CD14-positive monocyte (primary cell): ENCODE results near the gene SMARCAL1. TPM values are rescaled to one million over a fixed set of nuclear protein-coding genes. Genes with fewer than 3 reads are reported as not detected.

Experiments used
- DNase-seq, 3 donors: peaks; one replicate each; pipeline ENCODE4 v3.0.0-alpha.2; 2011 to 2022
- H2AFZ ChIP-seq: 2 replicates; pipeline ENCODE4 v1.6.0; 2012; ENCODE audit warnings: mild to moderate bottlenecking, low read depth, low read length, inconsistent platforms; ENCODE audit not compliant: insufficient read depth, poor library complexity, severe bottlenecking
- H3K27ac ChIP-seq, 2 donors: 1 replicate in 1 of 2; 2 replicates in 1 of 2; pipeline ENCODE4 v1.5.1; 2012 to 2013; ENCODE audit warnings: low read length in 2 of 2, control low read depth in 1 of 2, inconsistent platforms in 1 of 2, low read depth in 1 of 2, mild to moderate bottlenecking in 1 of 2
- H3K27me3 ChIP-seq, 2 donors: one replicate each; pipeline versions ENCODE4 v1.6.0 to v1.6.1; 2011 to 2013; ENCODE audit warnings: low read length in 2 of 2; ENCODE audit not compliant: control insufficient read depth in 2 of 2, insufficient read depth in 2 of 2
- H3K36me3 ChIP-seq, 2 donors: replicated peaks in 1 of 2; 1 replicate in 1 of 2; 2 replicates in 1 of 2; pipeline versions ENCODE4 v1.5.1 to v1.6.1; 2012 to 2013; ENCODE audit warnings: low read length in 2 of 2, control low read depth in 1 of 2, inconsistent platforms in 1 of 2, mild to moderate bottlenecking in 1 of 2; ENCODE audit not compliant: insufficient read depth in 2 of 2, control insufficient read depth in 1 of 2
- H3K4me1 ChIP-seq, 2 donors: 1 replicate in 1 of 2; 2 replicates in 1 of 2; pipeline versions ENCODE4 v1.5.1 to v1.6.1; 2012 to 2013; ENCODE audit warnings: low read length in 2 of 2, control low read depth in 1 of 2, inconsistent platforms in 1 of 2, mild to moderate bottlenecking in 1 of 2, moderate library complexity in 1 of 2; ENCODE audit not compliant: insufficient read depth in 2 of 2, control insufficient read depth in 1 of 2
- H3K4me2 ChIP-seq: replicated peaks from 2 replicates; pipeline ENCODE3; 2012; ENCODE audit warnings: low read length, moderate library complexity, mild to moderate bottlenecking; ENCODE audit not compliant: poor library complexity, severe bottlenecking; ENCODE audit errors: extremely low read depth
- H3K4me3 ChIP-seq, 3 experiments: fragments of 200-600 bp in 1 of 3; sonication (generic) in 1 of 3; replicated peaks in 1 of 3; 1 replicate in 2 of 3; 2 replicates in 1 of 3; pipeline ENCODE4 v1.5.1; 2011 to 2013; ENCODE audit warnings: low read length in 3 of 3, mild to moderate bottlenecking in 3 of 3, control low read depth in 2 of 3, low read depth in 2 of 3, inconsistent platforms in 1 of 3, moderate library complexity in 1 of 3
- H3K79me2 ChIP-seq: 2 replicates; pipeline ENCODE4 v1.6.0; 2012; ENCODE audit warnings: mild to moderate bottlenecking, control low read depth, inconsistent platforms, low read length, moderate library complexity; ENCODE audit not compliant: insufficient read depth
- H3K9ac ChIP-seq: 2 replicates; pipeline ENCODE4 v1.6.0; 2017; ENCODE audit warnings: low read length, mild to moderate bottlenecking; ENCODE audit not compliant: insufficient read depth, poor library complexity, severe bottlenecking
- H3K9me3 ChIP-seq, 2 donors: replicated peaks in 1 of 2; 1 replicate in 1 of 2; 2 replicates in 1 of 2; pipeline versions ENCODE4 v1.5.1 to v1.6.1; 2012 to 2013; ENCODE audit warnings: low read length in 2 of 2, control low read depth in 1 of 2; ENCODE audit not compliant: control insufficient read depth in 1 of 2, insufficient read depth in 1 of 2
- H4K20me1 ChIP-seq: 2 replicates; pipeline ENCODE4 v1.6.0; 2012; ENCODE audit warnings: mild to moderate bottlenecking, low read length, control low read depth, moderate library complexity; ENCODE audit not compliant: insufficient read depth
- H3K27ac Mint-ChIP-seq, 7 donors: one replicate each; pipeline ENCODE4 v1.8.0; 2020; ENCODE audit warnings: mild to moderate bottlenecking in 7 of 7, mixed read lengths in 7 of 7, moderate library complexity in 6 of 7, inconsistent platforms in 2 of 7
- H3K27me3 Mint-ChIP-seq, 3 donors: one replicate each; pipeline ENCODE4 v1.8.0; 2021 to 2022; ENCODE audit warnings: low read depth in 3 of 3, mild to moderate bottlenecking in 3 of 3, mixed read lengths in 3 of 3, moderate library complexity in 3 of 3, inconsistent platforms in 1 of 3
- H3K36me3 Mint-ChIP-seq, 2 donors: one replicate each; pipeline ENCODE4 v1.8.0; 2020; ENCODE audit warnings: mixed read lengths in 2 of 2, inconsistent platforms in 1 of 2, mild to moderate bottlenecking in 1 of 2
- H3K4me1 Mint-ChIP-seq: one replicate; pipeline ENCODE4 v1.8.0; 2020; ENCODE audit warnings: mild to moderate bottlenecking, mixed read lengths
- H3K4me3 Mint-ChIP-seq, 2 donors: one replicate each; pipeline ENCODE4 v1.8.0; 2020; ENCODE audit warnings: mild to moderate bottlenecking in 2 of 2, mixed read lengths in 2 of 2, moderate library complexity in 1 of 2
- H3K9me3 Mint-ChIP-seq, 7 donors: one replicate each; pipeline ENCODE4 v1.8.0; 2020 to 2022; ENCODE audit warnings: mixed read lengths in 7 of 7, mild to moderate bottlenecking in 6 of 7, moderate library complexity in 6 of 7, inconsistent platforms in 2 of 7
- CTCF ChIP-seq: fragments of 200-600 bp; IDR thresholded peaks from one replicate; pipeline ENCODE4 v1.8.0; 2022; ENCODE audit warnings: antibody characterized with exemption, mild to moderate bottlenecking
- WGBS: methylation state at CpG from one replicate; pipeline ENCODE4 v1.1.5; 2013; ENCODE audit warnings: missing lambda C conversion rate; ENCODE audit not compliant: insufficient coverage; 5-methylcytosine and 5-hydroxymethylcytosine counted together
- intact Hi-C, 2 donors: fragments of 100-400 bp; cut with micrococcal nuclease; formaldehyde crosslinking; loops; one replicate each; pipeline versions ENCODE4 v1.15.0 to v1.15.1; 2023
- polyA plus RNA-seq, 3 donors: library from polyadenylated mRNA; depleted of rRNA in 1 of 3; unstranded in 2 of 3; stranded (reverse) in 1 of 3; fragments of 300-500 nt in 2 of 3; fragments of >200 nt in 1 of 3; fragmentation: Illumina TruSeq in 2 of 3; gene quantifications; 1 replicate in 2 of 3; 2 replicates in 1 of 3; pipeline ENCODE4 v1.2.3, GENCODE V29; 2012 to 2021

Gene SMARCAL1
- polyA plus RNA-seq, 3 donors = 10.5 to 13.3 (median 11.5) TPM

GRCh38 chr2:216399621-216400020 is 12.7 kb upstream of the SMARCAL1 start:
- no peak for TF ChIP-seq CTCF
- WGBS = no CpG with 5 or more reads among the region's 1 CpG

GRCh38 chr2:216402751-216403150 is 9.5 kb upstream of the SMARCAL1 start:
- Histone ChIP-seq H3K4me2 (no peak overlapping the region), H4K20me1 (no peaks in the 10 kb centered on the region), H3K4me1 (no peaks in the 10 kb centered on the region), H3K36me3 (no peaks in the 10 kb centered on the region), H3K79me2 (no peaks in the 10 kb centered on the region), H3K4me3 (no peak overlapping the region), H3K27ac (no peak overlapping the region), H3K9me3 (no peaks in the 10 kb centered on the region), H2AFZ (no peak overlapping the region), H3K27me3 (no peaks in the 10 kb centered on the region), H3K9ac (no peak overlapping the region)
- Mint-ChIP-seq H3K9me3 (no peaks in the 10 kb centered on the region), H3K4me3 (no peak overlapping the region), H3K36me3 (no peaks in the 10 kb centered on the region), H3K27ac (no peak overlapping the region), H3K4me1 (no peaks in the 10 kb centered on the region), H3K27me3 (peaks cover 0 to 7% (median 5%) of the 10 kb centered on the region in 3 donors)
- no peak for TF ChIP-seq CTCF
- intact Hi-C loops = no loop called here
- WGBS = 86% methylated on average over 1 of the region's 6 CpGs
- DNase-seq = no peak

More at GRCh38 chr2:216399621-216400020, 12.7 kb upstream of the SMARCAL1 start:
- H3K27me3 Mint-ChIP-seq = peaks cover 0 to 5% (median 1%) of the 10 kb centered on the region in 3 donors
- H3K4me3 ChIP-seq = no peak overlapping the region
- no peak overlapping the region for H3K4me3 Mint-ChIP-seq
- no peak overlapping the region for H2AFZ ChIP-seq
- H3K9me3 ChIP-seq = no peaks in the 10 kb centered on the region
- no peaks in the 10 kb centered on the region for H3K27me3 ChIP-seq
- H3K4me1 ChIP-seq = peaks cover 8% of the 10 kb centered on the region in 2 donors
- no peak overlapping the region for H3K4me2 ChIP-seq
- H3K9me3 Mint-ChIP-seq = peaks cover 0 to 4% (median 0%) of the 10 kb centered on the region in 7 donors
- no peak overlapping the region for H3K27ac Mint-ChIP-seq
- no peaks in the 10 kb centered on the region for H3K36me3 Mint-ChIP-seq
- H3K4me1 Mint-ChIP-seq = peaks cover 7% of the 10 kb centered on the region
- H4K20me1 ChIP-seq = no peaks in the 10 kb centered on the region
- intact Hi-C loops = no loop called here
- no peak overlapping the region for H3K9ac ChIP-seq
- no peak overlapping the region for H3K27ac ChIP-seq
- no peak for DNase-seq
- H3K79me2 ChIP-seq = no peaks in the 10 kb centered on the region
- no peaks in the 10 kb centered on the region for H3K36me3 ChIP-seq
